Measurements from ENCODE around the gene SLC2A13.

The SLC2A13 gene

GRCh38 chr12:39966256-39966655 lies 139.6 kb downstream of the SLC2A13 start:
- TF ChIP-seq CTCF (IDR thresholded peaks at IDR 0.05; ENCODE audit: extremely low read depth, insufficient read depth, missing control alignments) = no peak
- in situ Hi-C loops (cut with MboI; ENCODE audit: low pct_unique_long_range_greater_than_20kb, low sequenced_read_pairs, unreplicated experiment) = no loop called here
- no peak for DNase-seq (ENCODE audit: low spot score)

GRCh38 chr12:39959467-39959866 lies 146.4 kb downstream of the SLC2A13 start:
- no peak for DNase-seq (ENCODE audit: low spot score)
- no peak for TF ChIP-seq CTCF (IDR thresholded peaks at IDR 0.05; ENCODE audit: extremely low read depth, insufficient read depth, missing control alignments)
- in situ Hi-C loops (cut with MboI; ENCODE audit: low pct_unique_long_range_greater_than_20kb, low sequenced_read_pairs, unreplicated experiment) = no loop called here

GRCh38 chr12:39959031-39959430 lies 146.8 kb downstream of the SLC2A13 start:
- in situ Hi-C loops (cut with MboI; ENCODE audit: low pct_unique_long_range_greater_than_20kb, low sequenced_read_pairs, unreplicated experiment) = no loop called here
- no peak for TF ChIP-seq CTCF (IDR thresholded peaks at IDR 0.05; ENCODE audit: extremely low read depth, insufficient read depth, missing control alignments)

GRCh38 chr12:39958377-39958776 lies 147.5 kb downstream of the SLC2A13 start:
- TF ChIP-seq CTCF (IDR thresholded peaks at IDR 0.05; ENCODE audit: extremely low read depth, insufficient read depth, missing control alignments) = peak; percentile 28
- no peak for DNase-seq (ENCODE audit: low spot score)
- in situ Hi-C loops (cut with MboI; ENCODE audit: low pct_unique_long_range_greater_than_20kb, low sequenced_read_pairs, unreplicated experiment) = no loop called here

More at GRCh38 chr12:39959031-39959430, 146.8 kb downstream of the SLC2A13 start:
- DNase-seq (ENCODE audit: low spot score) = no peak

GRCh38 chr12:39956725-39957124 lies 149.2 kb downstream of the SLC2A13 start:
- no peak for TF ChIP-seq CTCF (IDR thresholded peaks at IDR 0.05; ENCODE audit: extremely low read depth, insufficient read depth, missing control alignments)
- in situ Hi-C loops (cut with MboI; ENCODE audit: low pct_unique_long_range_greater_than_20kb, low sequenced_read_pairs, unreplicated experiment) = no loop called here
- no peak for DNase-seq (ENCODE audit: low spot score)

- no peak for TF ChIP-seq CTCF (IDR thresholded peaks at IDR 0.05; ENCODE audit: extremely low read depth, insufficient read depth, missing control alignments)
- in situ Hi-C loops (cut with MboI; ENCODE audit: low pct_unique_long_range_greater_than_20kb, low sequenced_read_pairs, unreplicated experiment) = no loop called here
- no peak for DNase-seq (ENCODE audit: low spot score)
Measured at GRCh38 chr12:39946361-39947280, 159.3 kb downstream of the SLC2A13 start.
